Muscle of arm (tissue), 12 donors: ENCODE results near the gene GOLGA5. TPM values are rescaled to one million over a fixed set of nuclear protein-coding genes. Genes with fewer than 3 reads are reported as not detected.

Experiments
- DNase-seq: peaks from one replicate; pipeline ENCODE4 v3.0.0-alpha.2; 2013
- polyA plus RNA-seq, 12 donors: library from polyadenylated mRNA; unstranded; fragments of 120-200 nt; gene quantifications; one replicate each; pipeline ENCODE4 v1.2.1, GENCODE V29; 2013; ENCODE audit not compliant: insufficient read length in 12 of 12

GOLGA5 gene
- polyA plus RNA-seq, 12 donors = 23.3 to 44.1 (median 37.2) TPM; not detected in 1

- no peak for DNase-seq
Measured at GRCh38 chr14:92866901-92867865, 73.1 kb downstream of the GOLGA5 start.

GRCh38 chr14:92874962-92875661 lies 81.0 kb downstream of the GOLGA5 start:
- DNase-seq = no peak

- DNase-seq = peak; percentile 4
Measured at GRCh38 chr14:92877757-92878431, 83.8 kb downstream of the GOLGA5 start.

GRCh38 chr14:92880351-92880750 lies 86.2 kb downstream of the GOLGA5 start:
- no peak for DNase-seq

- DNase-seq = no peak
Measured at GRCh38 chr14:92880851-92881250, 86.7 kb downstream of the GOLGA5 start.

- DNase-seq = no peak
Measured at GRCh38 chr14:92883066-92883465, 89.0 kb downstream of the GOLGA5 start.

GRCh38 chr14:92884410-92884809 lies 90.3 kb downstream of the GOLGA5 start:
- no peak for DNase-seq

GRCh38 chr14:92885279-92886061 lies 91.4 kb downstream of the GOLGA5 start:
- no peak for DNase-seq

GRCh38 chr14:92886337-92886736 lies 92.2 kb downstream of the GOLGA5 start:
- no peak for DNase-seq

GRCh38 chr14:92887157-92887556 lies 93.1 kb downstream of the GOLGA5 start:
- DNase-seq = no peak

- no peak for DNase-seq
Measured at GRCh38 chr14:92888896-92889295, 94.8 kb downstream of the GOLGA5 start.

Other genes starting within 250 kb of the GOLGA5 start
- 100 to 1,000 TPM in 3 of 12 donors, 10 to 100 TPM in 8, not detected in 1; 55.9 to 118 (median 88.5) TPM for gene LGMN, start 45.7 kb upstream of the GOLGA5 start, polyA plus RNA-seq
- 100 to 1,000 TPM in 1 of 12 donors, 1 to 10 TPM in 1, under 1 TPM in 4, not detected in 6; 0.15 to 330 (median 0.47) TPM for gene CHGA, start 128.8 kb downstream of the GOLGA5 start, polyA plus RNA-seq